Astrocyte (in vitro differentiated cells and primary cell): ENCODE results near the gene GRID2. TPM values are rescaled to one million over a fixed set of nuclear protein-coding genes. Genes with fewer than 3 reads are reported as not detected.

Experiments used
- DNase-seq: peaks from one replicate; pipeline ENCODE4 v3.0.0-alpha.2; 2010; ENCODE audit warnings: low read depth
- FAIRE-seq: peaks from 2 replicates; lab custom pipeline; 2011; peaks lifted over from hg19 to GRCh38; lab: Jason Lieb, UNC
- H2AFZ ChIP-seq: 2 replicates; pipeline ENCODE4 v1.6.0; 2012; ENCODE audit warnings: low read depth, low read length, inconsistent platforms
- H3K27ac ChIP-seq: 2 replicates; pipeline ENCODE4 v1.5.1; 2011; ENCODE audit warnings: low read depth, low read length, inconsistent platforms
- H3K27me3 ChIP-seq: 2 replicates; pipeline ENCODE4 v1.6.0; 2011; ENCODE audit warnings: low read length, inconsistent platforms; ENCODE audit not compliant: insufficient read depth
- H3K36me3 ChIP-seq: 2 replicates; pipeline ENCODE4 v1.5.1; 2011; ENCODE audit warnings: low read length, inconsistent platforms; ENCODE audit not compliant: insufficient read depth
- H3K4me1 ChIP-seq: 2 replicates; pipeline ENCODE4 v1.5.1; 2011; ENCODE audit warnings: low read length, inconsistent platforms; ENCODE audit not compliant: insufficient read depth
- H3K4me2 ChIP-seq: 2 replicates; pipeline ENCODE4 v1.6.0; 2012; ENCODE audit warnings: low read length, inconsistent platforms
- H3K4me3 ChIP-seq: 2 replicates; pipeline ENCODE4 v1.5.1; 2011; ENCODE audit warnings: low read depth, mild to moderate bottlenecking, low read length, inconsistent platforms; ENCODE audit not compliant: insufficient read depth
- H3K79me2 ChIP-seq: 2 replicates; pipeline ENCODE4 v1.6.0; 2012; ENCODE audit warnings: mild to moderate bottlenecking, low read length, inconsistent platforms; ENCODE audit not compliant: insufficient read depth
- H3K9ac ChIP-seq: 2 replicates; pipeline ENCODE4 v1.6.0; 2012; ENCODE audit warnings: mild to moderate bottlenecking, low read length, inconsistent platforms
- H3K9me3 ChIP-seq: 2 replicates; pipeline ENCODE4 v1.5.1; 2012; ENCODE audit warnings: low read depth, mild to moderate bottlenecking, low read length, inconsistent platforms; ENCODE audit not compliant: insufficient read depth
- H4K20me1 ChIP-seq: 2 replicates; pipeline ENCODE4 v1.6.0; 2012; ENCODE audit warnings: low read length, inconsistent platforms; ENCODE audit not compliant: insufficient read depth
- H3K27ac Mint-ChIP-seq: one replicate; pipeline ENCODE4 v1.8.0; 2021; ENCODE audit warnings: mild to moderate bottlenecking, mixed read lengths; ENCODE audit not compliant: unreplicated experiment
- H3K27me3 Mint-ChIP-seq: one replicate; pipeline ENCODE4 v1.8.0; 2021; ENCODE audit warnings: low read depth, mixed read lengths; ENCODE audit not compliant: unreplicated experiment
- H3K36me3 Mint-ChIP-seq: one replicate; pipeline ENCODE4 v1.8.0; 2021; ENCODE audit warnings: low read depth, mixed read lengths; ENCODE audit not compliant: unreplicated experiment
- H3K4me1 Mint-ChIP-seq: one replicate; pipeline ENCODE4 v1.8.0; 2021; ENCODE audit warnings: low read depth, mixed read lengths; ENCODE audit not compliant: unreplicated experiment
- H3K4me3 Mint-ChIP-seq: one replicate; pipeline ENCODE4 v1.8.0; 2021; ENCODE audit warnings: mild to moderate bottlenecking, moderate library complexity, mixed read lengths; ENCODE audit not compliant: unreplicated experiment
- H3K9me3 Mint-ChIP-seq: one replicate; pipeline ENCODE4 v1.8.0; 2021; ENCODE audit warnings: mild to moderate bottlenecking, mixed read lengths; ENCODE audit not compliant: unreplicated experiment
- CTCF ChIP-seq: IDR thresholded peaks from 2 replicates; pipeline ENCODE4 v1.5.1; 2011; ENCODE audit warnings: low read depth, mild to moderate bottlenecking, inconsistent platforms, low read length, moderate library complexity; ENCODE audit not compliant: insufficient read depth
- EZH2 ChIP-seq: IDR thresholded peaks from 2 replicates; pipeline ENCODE4 v1.6.1; 2012; ENCODE audit warnings: mild to moderate bottlenecking, low read length, inconsistent platforms; ENCODE audit not compliant: insufficient read depth
- total RNA-seq: library from RNA; stranded (reverse); gene quantifications from 2 replicates; pipeline ENCODE4 v1.2.1, GENCODE V29; 2021

The GRID2 gene
- total RNA-seq, 1 donor from 2014 or later, result 0.14 TPM

GRCh38 chr4:92265021-92265420 lies 38.7 kb upstream of the GRID2 start:
- Histone ChIP-seq H4K20me1 (no peaks in the 10 kb centered on the region), H3K36me3 (no peaks in the 10 kb centered on the region), H3K4me1 (no peaks in the 10 kb centered on the region), H3K27ac (no peak overlapping the region), H3K9me3 (no peaks in the 10 kb centered on the region), H3K27me3 (no peaks in the 10 kb centered on the region), H3K4me2 (no peak overlapping the region), H3K4me3 (no peak overlapping the region), H2AFZ (no peak overlapping the region), H3K9ac (no peak overlapping the region), H3K79me2 (no peaks in the 10 kb centered on the region)
- Mint-ChIP-seq H3K4me3 (no peak overlapping the region), H3K27me3 (no peaks in the 10 kb centered on the region), H3K4me1 (no peaks in the 10 kb centered on the region), H3K9me3 (no peaks in the 10 kb centered on the region), H3K27ac (no peak overlapping the region), H3K36me3 (no peaks in the 10 kb centered on the region)
- TF ChIP-seq CTCF (no peak), EZH2 (no peak)
- DNase-seq (peak; percentile 1), FAIRE-seq (no peak)

GRCh38 chr4:92265798-92266197 lies 38.0 kb upstream of the GRID2 start:
- FAIRE-seq, result no peak
- H3K4me3 ChIP-seq, result no peak overlapping the region
- H2AFZ ChIP-seq, result no peak overlapping the region
- no peak overlapping the region for H3K27ac ChIP-seq
- Mint-ChIP-seq H3K9me3 (no peaks in the 10 kb centered on the region), H3K27me3 (no peaks in the 10 kb centered on the region), H3K4me3 (no peak overlapping the region), H3K4me1 (no peaks in the 10 kb centered on the region), H3K36me3 (no peaks in the 10 kb centered on the region), H3K27ac (no peak overlapping the region)
- no peaks in the 10 kb centered on the region for H3K4me1 ChIP-seq
- H3K9ac ChIP-seq, result no peak overlapping the region
- no peak for TF ChIP-seq CTCF
- TF ChIP-seq EZH2, result no peak
- no peak overlapping the region for H3K4me2 ChIP-seq
- no peak for DNase-seq
- H3K79me2 ChIP-seq, result no peaks in the 10 kb centered on the region
- H3K9me3 ChIP-seq, result no peaks in the 10 kb centered on the region
- no peaks in the 10 kb centered on the region for H3K36me3 ChIP-seq
- H4K20me1 ChIP-seq, result no peaks in the 10 kb centered on the region
- H3K27me3 ChIP-seq, result no peaks in the 10 kb centered on the region

- Histone ChIP-seq H3K79me2 (no peaks in the 10 kb centered on the region), H2AFZ (no peak overlapping the region), H3K27ac (no peak overlapping the region), H3K4me2 (no peak overlapping the region), H3K36me3 (no peaks in the 10 kb centered on the region), H3K4me3 (no peak overlapping the region), H4K20me1 (no peaks in the 10 kb centered on the region), H3K9ac (no peak overlapping the region), H3K9me3 (no peaks in the 10 kb centered on the region), H3K27me3 (no peaks in the 10 kb centered on the region), H3K4me1 (no peaks in the 10 kb centered on the region)
- H3K9me3 Mint-ChIP-seq, result no peaks in the 10 kb centered on the region
- no peak overlapping the region for H3K27ac Mint-ChIP-seq
- no peak overlapping the region for H3K4me3 Mint-ChIP-seq
- H3K4me1 Mint-ChIP-seq, result no peaks in the 10 kb centered on the region
- H3K36me3 Mint-ChIP-seq, result no peaks in the 10 kb centered on the region
- no peak for TF ChIP-seq CTCF
- TF ChIP-seq EZH2, result no peak
- FAIRE-seq (no peak), DNase-seq (no peak)
- no peaks in the 10 kb centered on the region for H3K27me3 Mint-ChIP-seq
These were observed 37.2 kb upstream of the GRID2 start for GRCh38 chr4:92266521-92266920.
